ENCODE data around the gene LDLRAD3. TPM values are rescaled to one million over a fixed set of nuclear protein-coding genes. Genes with fewer than 3 reads are reported as not detected.

Gene LDLRAD3
- total RNA-seq, 1 experiment from 2014 or later, result 28.1 TPM

DNA sequence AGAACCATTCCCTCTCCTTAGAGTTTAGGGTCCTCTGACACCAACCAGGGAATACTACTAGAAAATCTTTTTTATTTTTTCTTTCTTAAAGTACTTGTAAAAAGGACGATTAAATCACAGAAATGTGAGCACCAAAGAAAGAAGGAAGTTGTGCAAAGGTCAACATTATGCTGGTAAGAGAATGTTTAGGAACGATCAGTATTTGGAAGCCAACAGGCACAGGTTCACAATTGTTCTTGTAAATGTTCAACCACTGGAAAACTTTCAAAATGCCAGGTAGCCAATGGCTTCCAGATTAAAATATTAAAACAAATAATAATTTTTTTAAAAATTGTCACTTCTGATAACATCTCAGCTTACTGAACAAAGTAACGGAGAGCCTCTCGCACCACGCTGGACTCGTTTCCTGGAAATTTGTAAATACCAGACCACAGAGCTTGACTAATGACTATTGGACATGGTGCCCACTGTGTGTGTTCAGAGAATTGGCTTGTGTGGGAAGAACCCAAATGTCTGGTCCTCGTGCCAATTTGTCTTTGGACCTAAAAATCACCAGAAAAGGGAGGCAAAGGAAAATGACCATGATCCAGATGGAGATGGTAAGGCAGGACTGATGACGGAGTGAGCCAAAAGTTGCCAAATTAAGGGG, 324.6 kb downstream of the LDLRAD3 start:
- CTCF ChIA-PET, result no interaction called here
- no peaks in the 10 kb centered on the region for H3K9me3 ChIP-seq (ENCODE audit: control insufficient read depth, insufficient read depth, low read depth, low read length)
- no peak overlapping the region for H3K4me3 ChIP-seq (ENCODE audit: low read depth in 2 of 2, low read length in 2 of 2)
- H3K27me3 ChIP-seq (ENCODE audit: control insufficient read depth, insufficient read depth, low read length), result no peaks in the 10 kb centered on the region
- in situ Hi-C loops (cut with HindIII; ENCODE audit: low pct_unique_long_range_greater_than_20kb, low sequenced_read_pairs) (no loop called here), intact Hi-C loops (cut with micrococcal nuclease; ENCODE audit: unreplicated experiment) (loop anchor here (5.0 kb wide), 1 partner anchor 781 kb away; no protein-coding TSS in a partner anchor)
- no peaks in the 10 kb centered on the region for H3K4me1 ChIP-seq (ENCODE audit: control insufficient read depth, insufficient read depth, low read length)
- DNase-seq (ENCODE audit: low read depth, low spot score), result no peak
- H3K36me3 ChIP-seq (ENCODE audit: control insufficient read depth, insufficient read depth, low read length), result no peaks in the 10 kb centered on the region
- ATAC-seq, result no peak
- no peak overlapping the region for H3K27ac ChIP-seq (ENCODE audit: low read length)
- no TSS peak for BruUV-seq (replicated peaks)
- POLR2A ChIA-PET, result interaction anchor here (0.6 kb wide), 1 partner anchor 447 kb away, joined by 9 read pairs; no protein-coding TSS in a partner anchor
- TF ChIP-seq SIN3A (IDR thresholded peaks at IDR 0.05; ENCODE audit: borderline replicate concordance, insufficient read depth, low read depth, low read length) (no peak), POLR2AphosphoS5 (IDR thresholded peaks at IDR 0.05; ENCODE audit: low read depth, low read length) (no peak), TCF7L2 (IDR thresholded peaks at IDR 0.05; ENCODE audit: low read depth, low read length) (no peak)
- TF ChIP-seq, protein P1, sequence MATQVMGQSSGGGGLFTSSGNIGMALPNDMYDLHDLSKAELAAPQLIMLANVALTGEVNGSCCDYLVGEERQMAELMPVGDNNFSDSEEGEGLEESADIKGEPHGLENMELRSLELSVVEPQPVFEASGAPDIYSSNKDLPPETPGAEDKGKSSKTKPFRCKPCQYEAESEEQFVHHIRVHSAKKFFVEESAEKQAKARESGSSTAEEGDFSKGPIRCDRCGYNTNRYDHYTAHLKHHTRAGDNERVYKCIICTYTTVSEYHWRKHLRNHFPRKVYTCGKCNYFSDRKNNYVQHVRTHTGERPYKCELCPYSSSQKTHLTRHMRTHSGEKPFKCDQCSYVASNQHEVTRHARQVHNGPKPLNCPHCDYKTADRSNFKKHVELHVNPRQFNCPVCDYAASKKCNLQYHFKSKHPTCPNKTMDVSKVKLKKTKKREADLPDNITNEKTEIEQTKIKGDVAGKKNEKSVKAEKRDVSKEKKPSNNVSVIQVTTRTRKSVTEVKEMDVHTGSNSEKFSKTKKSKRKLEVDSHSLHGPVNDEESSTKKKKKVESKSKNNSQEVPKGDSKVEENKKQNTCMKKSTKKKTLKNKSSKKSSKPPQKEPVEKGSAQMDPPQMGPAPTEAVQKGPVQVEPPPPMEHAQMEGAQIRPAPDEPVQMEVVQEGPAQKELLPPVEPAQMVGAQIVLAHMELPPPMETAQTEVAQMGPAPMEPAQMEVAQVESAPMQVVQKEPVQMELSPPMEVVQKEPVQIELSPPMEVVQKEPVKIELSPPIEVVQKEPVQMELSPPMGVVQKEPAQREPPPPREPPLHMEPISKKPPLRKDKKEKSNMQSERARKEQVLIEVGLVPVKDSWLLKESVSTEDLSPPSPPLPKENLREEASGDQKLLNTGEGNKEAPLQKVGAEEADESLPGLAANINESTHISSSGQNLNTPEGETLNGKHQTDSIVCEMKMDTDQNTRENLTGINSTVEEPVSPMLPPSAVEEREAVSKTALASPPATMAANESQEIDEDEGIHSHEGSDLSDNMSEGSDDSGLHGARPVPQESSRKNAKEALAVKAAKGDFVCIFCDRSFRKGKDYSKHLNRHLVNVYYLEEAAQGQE (IDR thresholded peaks at IDR 0.05; ENCODE audit: insufficient read depth in 1 of 2, low read depth in 2 of 2, low read length in 1 of 2), result no peak
- TF ChIP-seq, protein P2, sequence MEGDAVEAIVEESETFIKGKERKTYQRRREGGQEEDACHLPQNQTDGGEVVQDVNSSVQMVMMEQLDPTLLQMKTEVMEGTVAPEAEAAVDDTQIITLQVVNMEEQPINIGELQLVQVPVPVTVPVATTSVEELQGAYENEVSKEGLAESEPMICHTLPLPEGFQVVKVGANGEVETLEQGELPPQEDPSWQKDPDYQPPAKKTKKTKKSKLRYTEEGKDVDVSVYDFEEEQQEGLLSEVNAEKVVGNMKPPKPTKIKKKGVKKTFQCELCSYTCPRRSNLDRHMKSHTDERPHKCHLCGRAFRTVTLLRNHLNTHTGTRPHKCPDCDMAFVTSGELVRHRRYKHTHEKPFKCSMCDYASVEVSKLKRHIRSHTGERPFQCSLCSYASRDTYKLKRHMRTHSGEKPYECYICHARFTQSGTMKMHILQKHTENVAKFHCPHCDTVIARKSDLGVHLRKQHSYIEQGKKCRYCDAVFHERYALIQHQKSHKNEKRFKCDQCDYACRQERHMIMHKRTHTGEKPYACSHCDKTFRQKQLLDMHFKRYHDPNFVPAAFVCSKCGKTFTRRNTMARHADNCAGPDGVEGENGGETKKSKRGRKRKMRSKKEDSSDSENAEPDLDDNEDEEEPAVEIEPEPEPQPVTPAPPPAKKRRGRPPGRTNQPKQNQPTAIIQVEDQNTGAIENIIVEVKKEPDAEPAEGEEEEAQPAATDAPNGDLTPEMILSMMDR (IDR thresholded peaks at IDR 0.05), result no peak

DNA sequence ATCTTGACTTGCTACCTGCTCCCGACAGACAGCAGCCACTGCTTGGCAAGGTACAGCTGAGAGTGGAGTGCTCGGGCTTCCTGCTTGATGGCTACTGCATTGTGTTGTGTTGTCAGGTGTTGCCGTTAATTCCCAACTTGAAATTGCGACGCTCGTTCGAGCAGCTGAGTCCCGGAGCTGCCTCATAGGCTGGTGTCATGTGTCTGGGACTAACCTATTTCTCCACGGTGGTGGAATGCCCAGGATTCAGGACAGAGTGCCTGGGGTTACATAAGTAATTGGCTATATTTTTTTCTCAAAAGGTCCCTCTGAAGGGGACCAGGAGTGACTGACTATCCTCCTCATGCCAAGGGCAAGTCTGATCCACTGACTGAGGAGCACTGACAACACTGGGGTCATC, 326.8 kb downstream of the LDLRAD3 start:
- Histone ChIP-seq H3K36me3 (ENCODE audit: control insufficient read depth, insufficient read depth, low read length) (no peaks in the 10 kb centered on the region), H3K9me3 (ENCODE audit: control insufficient read depth, insufficient read depth, low read depth, low read length) (no peaks in the 10 kb centered on the region), H3K27ac (ENCODE audit: low read length) (no peak overlapping the region), H3K27me3 (ENCODE audit: control insufficient read depth, insufficient read depth, low read length) (no peaks in the 10 kb centered on the region), H3K4me3 (ENCODE audit: low read depth in 2 of 2, low read length in 2 of 2) (no peak overlapping the region), H3K4me1 (ENCODE audit: control insufficient read depth, insufficient read depth, low read length) (no peaks in the 10 kb centered on the region)
- intact Hi-C loops (cut with micrococcal nuclease; ENCODE audit: unreplicated experiment) (no loop called here), in situ Hi-C loops (cut with HindIII; ENCODE audit: low pct_unique_long_range_greater_than_20kb, low sequenced_read_pairs) (no loop called here)
- DNase-seq (ENCODE audit: low read depth, low spot score) (no peak), ATAC-seq (no peak)
- POLR2A ChIA-PET, result no interaction called here
- CTCF ChIA-PET, result no interaction called here
- BruUV-seq (replicated peaks), result no TSS peak
- TF ChIP-seq SIN3A (IDR thresholded peaks at IDR 0.05; ENCODE audit: borderline replicate concordance, insufficient read depth, low read depth, low read length) (no peak), POLR2AphosphoS5 (IDR thresholded peaks at IDR 0.05; ENCODE audit: low read depth, low read length) (no peak), TCF7L2 (IDR thresholded peaks at IDR 0.05; ENCODE audit: low read depth, low read length) (no peak)
- TF ChIP-seq, protein P2 (IDR thresholded peaks at IDR 0.05), result no peak
- TF ChIP-seq, protein P1 (IDR thresholded peaks at IDR 0.05; ENCODE audit: insufficient read depth in 1 of 2, low read depth in 2 of 2, low read length in 1 of 2), result no peak

Measured in Panc1 (cell line).